Measurements from ENCODE around the gene ERF.
A peak's percentile ranks its signal among the peaks of the same experiment; 100 is the strongest.

Gene ERF

DNA sequence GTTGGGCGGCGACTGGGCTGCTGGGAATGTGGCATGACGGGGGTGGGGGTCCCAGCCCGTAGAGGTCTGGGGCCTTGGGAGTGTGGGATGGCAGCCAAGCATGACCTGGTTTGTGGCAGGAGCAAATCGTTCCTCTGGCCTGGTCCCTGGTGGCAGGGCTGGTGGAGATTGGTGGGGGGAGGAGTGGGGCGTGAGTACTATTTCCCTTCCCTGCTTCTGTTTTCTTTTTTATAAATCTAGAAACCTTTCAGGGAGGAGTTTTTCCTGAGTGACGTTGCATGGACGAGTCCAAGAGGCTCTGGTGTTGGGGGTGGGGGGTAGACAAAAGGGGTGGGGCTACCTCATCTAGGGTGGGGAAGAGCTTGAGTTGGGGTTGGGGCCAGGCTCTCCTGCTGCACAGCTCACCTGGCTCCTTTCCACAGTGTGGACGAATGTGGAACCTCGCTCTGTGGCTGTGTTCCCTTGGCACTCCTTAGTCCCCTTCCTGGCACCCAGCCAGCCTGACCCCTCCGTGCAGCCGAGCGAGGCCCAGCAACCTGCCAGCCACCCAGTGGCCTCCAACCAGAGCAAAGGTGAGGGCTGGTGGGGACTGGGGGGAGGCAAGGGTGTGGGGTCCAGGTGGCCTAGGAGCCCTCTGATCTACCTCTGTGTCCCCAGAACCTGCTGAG lies 31.6 kb upstream of the ERF start:
- H3K36me3 ChIP-seq (ENCODE audit: insufficient read depth, low read length) = peaks cover 49% of the 10 kb centered on the region
- H3K9ac ChIP-seq (ENCODE audit: low read depth, low read length) = no peak overlapping the region
- no peaks in the 10 kb centered on the region for H3K9me3 ChIP-seq (ENCODE audit: insufficient read depth, low read depth, low read length)
- WGBS = 91% methylated on average over 12 of the region's 13 CpGs
- H3K27ac ChIP-seq (ENCODE audit: low read depth, low read length) = no peak overlapping the region
- no peaks in the 10 kb centered on the region for H3K27me3 ChIP-seq (ENCODE audit: insufficient read depth, low read length)
- H3K4me3 ChIP-seq (ENCODE audit: low read length) = no peak overlapping the region
- peaks cover 24% of the 10 kb centered on the region for H3K4me1 ChIP-seq (ENCODE audit: insufficient read depth, low read length)

DNA sequence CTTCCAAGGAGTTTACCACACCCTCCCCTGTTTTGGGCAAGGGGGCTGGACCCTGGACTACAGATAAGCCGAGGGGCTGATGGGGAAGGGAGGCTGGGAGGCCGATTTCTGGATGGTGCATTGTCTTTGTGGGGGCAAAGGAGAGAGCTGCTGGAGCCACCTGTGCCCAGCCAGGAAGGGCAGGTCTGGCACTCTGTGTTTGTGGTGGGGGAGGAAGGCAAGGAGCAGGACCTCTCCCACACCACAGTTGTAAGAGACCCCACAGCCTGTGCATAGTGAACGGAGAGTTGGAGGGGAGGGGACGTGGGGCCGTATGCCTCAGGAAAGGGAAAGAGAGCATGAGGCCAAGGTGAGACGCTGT lies 31.0 kb upstream of the ERF start:
- Histone ChIP-seq H3K36me3 (ENCODE audit: insufficient read depth, low read length) (peaks cover 44% of the 10 kb centered on the region), H3K4me1 (ENCODE audit: insufficient read depth, low read length) (peaks cover 27% of the 10 kb centered on the region), H3K9ac (ENCODE audit: low read depth, low read length) (no peak overlapping the region), H3K27me3 (ENCODE audit: insufficient read depth, low read length) (no peaks in the 10 kb centered on the region), H3K27ac (ENCODE audit: low read depth, low read length) (no peak overlapping the region), H3K9me3 (ENCODE audit: insufficient read depth, low read depth, low read length) (no peaks in the 10 kb centered on the region), H3K4me3 (ENCODE audit: low read length) (no peak overlapping the region)
- 89% methylated on average over 6 of the region's 6 CpGs for WGBS

DNA sequence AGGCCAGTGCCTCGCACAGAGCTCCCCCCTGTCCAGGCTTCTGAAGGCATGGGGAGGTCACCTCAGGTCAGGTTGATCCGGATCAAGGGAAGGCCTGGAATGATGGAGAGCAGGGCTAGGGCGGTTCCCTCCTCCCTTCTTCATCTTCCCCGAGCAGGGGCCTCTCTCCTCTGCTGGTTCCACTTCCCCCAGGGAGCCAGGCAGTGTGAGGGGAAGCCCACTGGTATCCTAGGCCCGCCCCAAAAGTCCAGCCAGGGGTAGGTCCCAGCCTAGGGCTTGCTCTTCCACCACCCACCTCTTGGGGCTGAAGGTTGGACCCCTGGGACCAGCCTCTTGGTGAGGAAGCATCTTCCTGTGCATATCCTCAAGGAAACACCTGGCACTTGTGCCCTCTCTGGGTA lies 30.6 kb upstream of the ERF start:
- Histone ChIP-seq H3K9ac (ENCODE audit: low read depth, low read length) (no peak overlapping the region), H3K4me3 (ENCODE audit: low read length) (peak overlapping the region; percentile 84), H3K27ac (ENCODE audit: low read depth, low read length) (no peak overlapping the region), H3K4me1 (ENCODE audit: insufficient read depth, low read length) (peaks cover 27% of the 10 kb centered on the region), H3K9me3 (ENCODE audit: insufficient read depth, low read depth, low read length) (no peaks in the 10 kb centered on the region), H3K36me3 (ENCODE audit: insufficient read depth, low read length) (peaks cover 39% of the 10 kb centered on the region), H3K27me3 (ENCODE audit: insufficient read depth, low read length) (no peaks in the 10 kb centered on the region)
- WGBS = 66% methylated on average over 5 of the region's 5 CpGs

- H3K9ac ChIP-seq (ENCODE audit: low read depth, low read length) = peak overlapping the region; percentile 60; the same call in 1 of the 2 replicates
- H3K36me3 ChIP-seq (ENCODE audit: insufficient read depth, low read length) = peaks cover 32% of the 10 kb centered on the region
Observed at GRCh38 chr19:42284591-42285341, 29.8 kb upstream of the ERF start.

DNA sequence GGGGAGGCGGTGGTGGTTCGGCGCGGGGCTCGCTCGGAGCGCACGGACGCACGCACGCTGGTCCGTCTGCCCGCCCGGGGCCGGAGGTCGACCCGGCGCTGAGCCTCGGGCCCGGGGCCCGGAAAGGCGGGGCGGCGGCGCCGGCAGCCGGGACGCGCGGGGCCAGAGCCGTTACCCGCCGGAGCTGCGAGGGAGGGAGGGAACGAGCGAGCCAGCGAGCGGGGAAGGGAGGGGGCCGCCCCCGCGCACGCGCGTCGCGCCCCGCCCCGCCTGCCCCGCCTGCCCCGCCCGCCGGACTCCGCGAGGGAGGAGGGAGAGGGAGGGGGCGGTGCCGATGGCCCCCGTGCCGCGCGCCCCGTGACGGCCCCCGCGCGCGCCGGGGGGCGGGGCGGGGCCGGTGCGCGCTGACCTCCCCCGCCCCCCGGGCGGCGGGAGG lies 29.2 kb upstream of the ERF start:
- H3K36me3 ChIP-seq (ENCODE audit: insufficient read depth, low read length) = peaks cover 25% of the 10 kb centered on the region
- H3K4me3 ChIP-seq (ENCODE audit: low read length) = peak overlapping the region; percentile 59
- WGBS = under 1% methylated on average over 71 of the region's 76 CpGs
- peak overlapping the region; percentile 80 for H3K9ac ChIP-seq (ENCODE audit: low read depth, low read length)
- peak overlapping the region; percentile 89; the same call in 1 of the 2 replicates for H3K27ac ChIP-seq (ENCODE audit: low read depth, low read length)
- no peaks in the 10 kb centered on the region for H3K27me3 ChIP-seq (ENCODE audit: insufficient read depth, low read length)
- no peaks in the 10 kb centered on the region for H3K9me3 ChIP-seq (ENCODE audit: insufficient read depth, low read depth, low read length)
- peaks cover 33% of the 10 kb centered on the region for H3K4me1 ChIP-seq (ENCODE audit: insufficient read depth, low read length)

More at GRCh38 chr19:42284591-42285341, 29.8 kb upstream of the ERF start:
- Histone ChIP-seq H3K4me1 (ENCODE audit: insufficient read depth, low read length) (peaks cover 27% of the 10 kb centered on the region), H3K4me3 (ENCODE audit: low read length) (peak overlapping the region; percentile 84), H3K27me3 (ENCODE audit: insufficient read depth, low read length) (no peaks in the 10 kb centered on the region), H3K9me3 (ENCODE audit: insufficient read depth, low read depth, low read length) (no peaks in the 10 kb centered on the region), H3K27ac (ENCODE audit: low read depth, low read length) (no peak overlapping the region)
- 5% methylated on average over 41 of the region's 41 CpGs for WGBS

GRCh38 chr19:42283188-42284065 lies 28.5 kb upstream of the ERF start:
- 8% methylated on average over 52 of the region's 74 CpGs for WGBS
- Histone ChIP-seq H3K9me3 (ENCODE audit: insufficient read depth, low read depth, low read length) (no peaks in the 10 kb centered on the region), H3K9ac (ENCODE audit: low read depth, low read length) (peak overlapping the region; percentile 80; the same call in 1 of the 2 replicates), H3K27me3 (ENCODE audit: insufficient read depth, low read length) (no peaks in the 10 kb centered on the region), H3K4me1 (ENCODE audit: insufficient read depth, low read length) (peaks cover 33% of the 10 kb centered on the region), H3K27ac (ENCODE audit: low read depth, low read length) (peak overlapping the region; percentile 89; the same call in 1 of the 2 replicates), H3K36me3 (ENCODE audit: insufficient read depth, low read length) (peaks cover 18% of the 10 kb centered on the region), H3K4me3 (ENCODE audit: low read length) (peak overlapping the region; percentile 59)

GRCh38 chr19:42282819-42283187 lies 27.9 kb upstream of the ERF start:
- peaks cover 33% of the 10 kb centered on the region for H3K4me1 ChIP-seq (ENCODE audit: insufficient read depth, low read length)
- H3K9me3 ChIP-seq (ENCODE audit: insufficient read depth, low read depth, low read length) = no peaks in the 10 kb centered on the region
- WGBS = 52% methylated on average over 4 of the region's 4 CpGs
- H3K36me3 ChIP-seq (ENCODE audit: insufficient read depth, low read length) = peaks cover 12% of the 10 kb centered on the region
- no peak overlapping the region for H3K9ac ChIP-seq (ENCODE audit: low read depth, low read length)
- no peak overlapping the region for H3K27ac ChIP-seq (ENCODE audit: low read depth, low read length)
- no peaks in the 10 kb centered on the region for H3K27me3 ChIP-seq (ENCODE audit: insufficient read depth, low read length)
- peak overlapping the region; percentile 18; the same call in 1 of the 2 replicates for H3K4me3 ChIP-seq (ENCODE audit: low read length)

GRCh38 chr19:42281827-42282762 lies 27.2 kb upstream of the ERF start:
- peak overlapping the region; percentile 72 for H3K27ac ChIP-seq (ENCODE audit: low read depth, low read length)
- peak overlapping the region; percentile 77 for H3K4me3 ChIP-seq (ENCODE audit: low read length)

DNA sequence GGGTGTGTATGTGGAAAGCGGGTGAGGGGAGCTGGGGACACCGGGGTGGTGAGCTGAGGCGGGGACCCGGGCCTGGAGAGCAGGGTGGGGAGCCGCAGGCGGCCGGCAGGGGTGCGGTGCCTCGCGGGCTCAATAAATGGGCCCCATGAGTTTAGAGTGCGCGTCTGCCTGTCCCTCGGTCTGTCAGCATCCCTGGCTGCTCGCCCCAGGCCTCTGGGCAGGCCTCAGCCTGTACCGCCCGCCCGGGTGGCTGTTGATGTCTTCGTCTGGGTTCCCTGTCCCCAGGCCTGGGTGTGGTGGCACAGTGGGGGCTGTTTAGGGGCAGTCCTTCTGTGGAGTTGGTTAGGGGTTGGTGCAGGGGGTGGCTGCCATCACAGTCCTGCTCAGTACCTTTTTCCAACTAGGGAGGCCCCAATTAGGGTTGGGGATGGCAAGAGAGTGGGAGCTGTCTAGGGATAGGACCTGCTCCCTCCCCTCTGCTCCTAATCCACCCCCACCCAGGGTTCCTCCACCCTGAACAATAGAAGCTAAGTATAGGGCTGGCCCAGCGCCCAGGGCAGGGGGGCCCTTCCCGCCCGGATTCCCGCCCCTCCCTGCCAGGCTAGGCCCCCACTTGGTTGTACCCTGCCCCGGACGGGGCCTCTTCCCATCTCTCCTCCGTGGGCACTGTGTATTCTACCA lies 26.4 kb upstream of the ERF start:
- Histone ChIP-seq H3K4me3 (ENCODE audit: low read length) (peak overlapping the region; percentile 77), H3K27ac (ENCODE audit: low read depth, low read length) (peak overlapping the region; percentile 72), H3K9ac (ENCODE audit: low read depth, low read length) (peak overlapping the region; percentile 42; the same call in 1 of the 2 replicates), H3K4me1 (ENCODE audit: insufficient read depth, low read length) (peaks cover 33% of the 10 kb centered on the region), H3K27me3 (ENCODE audit: insufficient read depth, low read length) (no peaks in the 10 kb centered on the region), H3K36me3 (ENCODE audit: insufficient read depth, low read length) (no peaks in the 10 kb centered on the region), H3K9me3 (ENCODE audit: insufficient read depth, low read depth, low read length) (no peaks in the 10 kb centered on the region)
- 6% methylated on average over 25 of the region's 25 CpGs for WGBS

More at GRCh38 chr19:42281827-42282762, 27.2 kb upstream of the ERF start:
- WGBS = 24% methylated on average over 7 of the region's 7 CpGs
- peaks cover 33% of the 10 kb centered on the region for H3K4me1 ChIP-seq (ENCODE audit: insufficient read depth, low read length)
- H3K9me3 ChIP-seq (ENCODE audit: insufficient read depth, low read depth, low read length) = no peaks in the 10 kb centered on the region
- peak overlapping the region; percentile 29; the same call in 1 of the 2 replicates for H3K9ac ChIP-seq (ENCODE audit: low read depth, low read length)
- H3K27me3 ChIP-seq (ENCODE audit: insufficient read depth, low read length) = no peaks in the 10 kb centered on the region
- H3K36me3 ChIP-seq (ENCODE audit: insufficient read depth, low read length) = peaks cover 5% of the 10 kb centered on the region

GRCh38 chr19:42280815-42281145 lies 25.9 kb upstream of the ERF start:
- H3K9me3 ChIP-seq (ENCODE audit: insufficient read depth, low read depth, low read length) = no peaks in the 10 kb centered on the region
- no peak overlapping the region for H3K9ac ChIP-seq (ENCODE audit: low read depth, low read length)
- no peaks in the 10 kb centered on the region for H3K27me3 ChIP-seq (ENCODE audit: insufficient read depth, low read length)
- H3K4me1 ChIP-seq (ENCODE audit: insufficient read depth, low read length) = peaks cover 33% of the 10 kb centered on the region
- peak overlapping the region; percentile 77 for H3K4me3 ChIP-seq (ENCODE audit: low read length)
- no peaks in the 10 kb centered on the region for H3K36me3 ChIP-seq (ENCODE audit: insufficient read depth, low read length)
- no peak overlapping the region; the same call in 1 of the 2 replicates for H3K27ac ChIP-seq (ENCODE audit: low read depth, low read length)
- WGBS = 1% methylated on average over 20 of the region's 20 CpGs
